ENCODE data around the gene PRKCH. TPM values are rescaled to one million over a fixed set of nuclear protein-coding genes. Genes with fewer than 3 reads are reported as not detected.

PRKCH gene
- total RNA-seq, 1 experiment from 2014 or later = 3.5 TPM

GRCh38 chr14:61589691-61590581 lies 268.6 kb downstream of the PRKCH start:
- DNase-seq (ENCODE audit: low spot score) = no peak

GRCh38 chr14:61591862-61592261 lies 270.5 kb downstream of the PRKCH start:
- DNase-seq (ENCODE audit: low spot score) = no peak

- no peak for DNase-seq (ENCODE audit: low spot score)
Measured at GRCh38 chr14:61593330-61593729, 272.0 kb downstream of the PRKCH start.

GRCh38 chr14:61596990-61597389 lies 275.6 kb downstream of the PRKCH start:
- DNase-seq (ENCODE audit: low spot score) = no peak

- no peak for DNase-seq (ENCODE audit: low spot score)
Measured at GRCh38 chr14:61598980-61599379, 277.6 kb downstream of the PRKCH start.

GRCh38 chr14:61599942-61600341 lies 278.6 kb downstream of the PRKCH start:
- no peak for DNase-seq (ENCODE audit: low spot score)

Other genes starting within 250 kb of the PRKCH start
- not detected in 2 replicates for gene TMEM30B, start 40.2 kb upstream of the PRKCH start, total RNA-seq (2014; rRNA removed; shearing (Covaris generic))

Measured in A172 (cell line).